HG03342 (cell line): ENCODE results near the gene GATA3.

Experiments
- ATAC-seq: cut with Tn5 transposase; IDR thresholded peaks from one replicate; pipeline ENCODE4 v1.9.1; 2021; ENCODE audit warnings: mild to moderate bottlenecking, moderate library complexity; ENCODE audit not compliant: unreplicated experiment

Gene GATA3

GRCh38 chr10:8088504-8088903 lies 34.0 kb downstream of the GATA3 start:
- ATAC-seq: no peak

GRCh38 chr10:8092428-8092827 lies 37.9 kb downstream of the GATA3 start:
- no peak for ATAC-seq

GRCh38 chr10:8095959-8096358 lies 41.5 kb downstream of the GATA3 start:
- ATAC-seq: no peak

GRCh38 chr10:8096931-8097330 lies 42.4 kb downstream of the GATA3 start:
- ATAC-seq: no peak

GRCh38 chr10:8100366-8100765 lies 45.9 kb downstream of the GATA3 start:
- ATAC-seq: no peak

- peak; percentile 89 for ATAC-seq
These were observed 48.4 kb downstream of the GATA3 start for GRCh38 chr10:8102708-8103401.

- ATAC-seq: no peak
These were observed 49.1 kb downstream of the GATA3 start for GRCh38 chr10:8103543-8103942.

- ATAC-seq: no peak
These were observed 49.5 kb downstream of the GATA3 start for GRCh38 chr10:8104005-8104404.

- no peak for ATAC-seq
These were observed 50.2 kb downstream of the GATA3 start for GRCh38 chr10:8104721-8105120.

GRCh38 chr10:8105932-8106331 lies 51.4 kb downstream of the GATA3 start:
- no peak for ATAC-seq

GRCh38 chr10:8112230-8112905 lies 57.9 kb downstream of the GATA3 start:
- no peak for ATAC-seq

- ATAC-seq: no peak
These were observed 58.5 kb downstream of the GATA3 start for GRCh38 chr10:8112942-8113442.

- no peak for ATAC-seq
These were observed 59.1 kb downstream of the GATA3 start for GRCh38 chr10:8113616-8114015.

- no peak for ATAC-seq
These were observed 60.5 kb downstream of the GATA3 start for GRCh38 chr10:8114741-8115617.

GRCh38 chr10:8115618-8115980 lies 61.1 kb downstream of the GATA3 start:
- no peak for ATAC-seq

- ATAC-seq: no peak
These were observed 62.0 kb downstream of the GATA3 start for GRCh38 chr10:8116474-8116873.

- ATAC-seq: no peak
These were observed 62.5 kb downstream of the GATA3 start for GRCh38 chr10:8116926-8117493.

- ATAC-seq: no peak
These were observed 66.9 kb downstream of the GATA3 start for GRCh38 chr10:8121201-8121890.

- ATAC-seq: no peak
These were observed 68.3 kb downstream of the GATA3 start for GRCh38 chr10:8122611-8123369.

GRCh38 chr10:8124436-8124835 lies 69.9 kb downstream of the GATA3 start:
- no peak for ATAC-seq
